ENCODE results near the gene CEP170B.

GRCh38 chr14:104871656-104872468 is 6.8 kb downstream of the CEP170B start:
- TF ChIP-seq CTCF (conservative IDR thresholded peaks at IDR 0.05; ENCODE audit: low read length) (no peak), EZH2phosphoT487 (IDR thresholded peaks at IDR 0.05; ENCODE audit: borderline replicate concordance) (no peak)

Measured in Loucy (cell line).